Ovary (tissue), 3 donors: Measurements from ENCODE around the gene ACP6.

Source experiments
- CTCF ChIP-seq, 3 donors: fragments of 450-650 bp in 2 of 3; fragments of 200-600 bp in 1 of 3; IDR thresholded peaks; one replicate each; pipeline versions ENCODE4 v1.5.1 to v1.8.0; 2016 to 2022; ENCODE audit warnings: antibody characterized with exemption in 3 of 3, mild to moderate bottlenecking in 1 of 3
- EP300 ChIP-seq: sonication (generic); formaldehyde crosslinking; IDR thresholded peaks from one replicate; pipeline ENCODE4 v1.6.1; 2017; ENCODE audit warnings: antibody characterized with exemption
- POLR2A ChIP-seq: fragments of 450-650 bp; IDR thresholded peaks from one replicate; pipeline ENCODE4 v1.6.1; 2017; ENCODE audit warnings: antibody characterized with exemption, mild to moderate bottlenecking, moderate library complexity
- donor health status: DM: no; HTN: no; CAD: no.

DNA sequence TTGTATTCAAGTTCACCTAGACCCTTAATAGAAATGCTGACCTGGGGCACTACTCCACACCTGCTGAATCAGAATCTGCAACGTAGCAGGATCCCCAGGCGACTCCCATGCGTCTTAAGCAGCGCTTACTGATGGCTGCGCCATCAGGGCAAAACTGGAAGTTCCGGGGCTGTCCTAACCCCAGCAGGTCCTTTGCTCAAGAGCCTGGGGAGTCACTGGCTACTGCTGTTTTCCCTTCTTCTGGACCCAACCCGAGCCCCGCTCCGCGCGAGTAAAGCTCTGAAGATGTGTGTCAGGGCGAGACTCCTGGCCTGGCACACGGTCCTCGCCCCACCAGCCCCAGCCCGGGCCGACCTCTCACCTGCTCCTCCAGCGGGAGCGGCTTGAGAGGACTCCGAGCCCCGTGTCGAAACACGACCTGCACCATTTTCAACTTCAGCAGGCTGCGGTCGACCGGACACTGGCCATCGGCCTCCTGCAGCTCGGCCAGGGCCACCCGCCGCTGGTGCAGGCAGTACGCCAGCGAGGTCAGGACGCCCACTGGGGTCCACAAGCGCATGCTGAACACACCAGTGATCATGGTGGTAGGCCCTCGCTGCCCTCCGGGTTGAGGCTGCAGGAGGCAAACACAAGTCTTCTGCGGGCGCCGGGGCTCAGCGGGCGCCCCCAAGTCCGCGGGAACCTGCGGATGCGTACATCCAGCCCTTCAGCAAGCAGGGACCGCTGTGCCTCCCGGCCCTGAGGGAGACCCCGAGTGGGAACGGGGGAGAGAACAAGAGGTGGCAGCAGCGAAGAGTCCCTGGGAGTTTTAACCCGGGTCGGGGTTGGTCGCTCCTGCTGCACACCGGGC lies 630 bp downstream of the ACP6 start:
- TF ChIP-seq POLR2A (no peak), CTCF (IDR thresholded peaks at IDR 0.05) (no peak), EP300 (no peak)
